Stimulated activated CD8-positive, alpha-beta memory T cell treated with anti-CD3 and anti-CD28 coated beads, Interleukin-15, amount 100 ng/mL, for 1 hour (primary cell): ENCODE measurements around the gene NFS1.
"Not testable (repeated sequence)": the region's sequence is repeated elsewhere in the genome, so short reads cannot be mapped to it uniquely, and the experiment has no call there.

Experiments
- DNase-seq: peaks from one replicate; pipeline ENCODE4 v3.0.0-alpha.2; 2020; ENCODE audit warnings: low read depth

NFS1 gene

DNA sequence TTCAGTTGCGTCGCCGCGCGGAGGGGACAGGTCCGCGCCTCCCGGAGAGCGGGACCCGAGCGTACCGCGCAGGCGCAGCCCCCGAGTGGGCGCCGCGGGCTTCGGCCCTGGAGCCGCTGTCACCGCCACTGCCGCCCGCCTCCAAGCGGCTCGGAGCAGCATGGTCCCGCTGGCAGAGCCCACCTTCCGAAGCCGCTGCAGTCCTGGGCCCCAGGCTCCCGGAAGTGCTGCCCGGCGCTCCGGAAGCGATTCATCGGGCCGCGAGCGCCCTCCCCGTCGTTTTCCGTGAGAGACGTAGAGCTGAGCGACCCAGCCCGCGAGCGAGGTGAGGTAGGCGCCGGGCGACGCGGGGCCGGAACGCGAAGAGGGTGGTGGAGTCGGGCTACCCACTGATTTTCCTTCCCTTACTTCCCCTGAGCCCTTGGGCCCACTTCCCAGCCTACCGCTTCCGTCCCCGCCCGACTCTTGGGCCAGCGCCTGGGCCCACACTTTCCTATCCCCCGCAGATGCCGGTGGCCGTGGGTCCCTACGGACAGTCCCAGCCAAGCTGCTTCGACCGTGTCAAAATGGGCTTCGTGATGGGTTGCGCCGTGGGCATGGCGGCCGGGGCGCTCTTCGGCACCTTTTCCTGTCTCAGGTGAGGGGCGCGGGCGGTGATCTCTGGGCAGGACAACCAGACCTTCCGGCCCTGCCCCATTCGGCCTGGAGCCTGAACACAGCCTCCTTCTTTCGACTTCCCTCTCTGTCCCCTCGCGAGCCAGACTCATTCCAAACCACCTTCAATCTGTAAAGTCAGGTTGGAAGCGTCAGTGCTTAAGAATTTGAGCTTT lies at the start of gene NFS1, which contains the start of gene ROMO1:
Gene NFS1, minus strand, starts transcription at position 226 of the 830 bp plus-strand sequence. Its CDS starts 64 bp downstream, at position 162.
Gene ROMO1, plus strand, starts transcription at position 279 of the 830 bp plus-strand sequence. Its CDS starts 228 bp downstream, at position 507.
- DNase-seq = peak; percentile 68

DNA sequence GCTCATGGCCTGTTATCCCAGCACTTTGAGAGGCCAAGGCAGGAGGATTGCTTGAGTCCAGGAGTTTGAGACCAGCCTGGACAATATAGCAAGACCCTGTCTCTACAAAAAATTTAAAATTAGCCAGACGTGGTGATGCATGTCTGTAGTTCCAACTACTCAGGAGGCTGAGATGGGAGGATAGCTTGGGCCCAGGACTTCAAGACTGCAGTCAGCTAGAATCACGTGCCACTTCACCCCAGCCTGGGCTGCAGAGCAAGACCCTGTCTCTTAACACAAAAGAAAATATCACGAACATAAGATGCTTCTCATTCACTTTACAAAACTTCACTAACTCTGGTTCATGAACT lies 45.3 kb upstream of the NFS1 start:
- DNase-seq = not testable (repeated sequence)

- DNase-seq = no peak
These were observed 44.7 kb upstream of the NFS1 start for GRCh38 chr20:35743693-35744491.

- no peak for DNase-seq
These were observed 43.8 kb upstream of the NFS1 start for GRCh38 chr20:35742741-35743523.

GRCh38 chr20:35741892-35742740 lies 43.0 kb upstream of the NFS1 start, which contains the start of gene RBM39:
Gene RBM39 (minus strand): TSS chr20:35742260. CDS start chr20:35740874, 1,386 bp downstream.
- DNase-seq = peak; percentile 98

DNA sequence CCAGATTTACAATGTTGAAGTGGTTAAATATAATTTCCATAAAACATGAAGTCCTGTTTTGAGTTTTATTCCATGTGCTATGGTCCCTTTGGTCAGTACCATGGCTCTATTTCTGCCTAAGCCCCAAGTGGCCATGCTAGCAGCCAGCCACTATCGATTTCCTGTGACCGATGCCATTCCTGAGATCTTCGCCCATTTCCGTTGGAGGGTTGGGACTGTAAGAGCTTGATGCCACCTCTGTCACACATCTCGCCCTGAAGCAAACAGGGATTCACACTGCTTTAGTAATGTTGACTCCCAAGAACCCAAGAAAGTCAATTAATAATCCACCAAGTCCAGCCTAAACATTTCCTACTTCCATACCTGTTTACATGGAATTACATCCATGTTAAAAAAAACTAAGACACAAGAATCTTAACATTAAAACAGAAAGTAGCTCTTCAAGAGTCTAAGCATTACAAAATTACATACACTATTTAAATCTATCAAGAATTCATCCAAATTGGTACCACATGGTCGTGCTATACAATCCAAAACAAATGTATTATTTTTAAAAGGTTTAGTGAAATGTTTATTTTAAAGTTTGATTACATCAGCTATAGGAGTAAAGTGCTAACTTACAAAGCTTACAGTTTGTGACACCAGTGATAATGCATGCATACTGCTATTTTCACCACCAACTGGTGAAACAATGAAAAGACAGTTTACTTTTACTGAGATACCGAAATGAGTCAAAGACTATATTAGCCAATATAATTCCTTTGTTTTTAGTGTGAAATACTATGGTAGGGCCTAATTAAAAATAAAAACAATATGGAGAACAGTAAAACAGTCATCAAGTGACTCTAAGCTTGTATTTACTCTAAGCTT lies 40.4 kb upstream of the NFS1 start:
- DNase-seq = no peak

- no peak for DNase-seq
These were observed 39.4 kb upstream of the NFS1 start for GRCh38 chr20:35738410-35739179.

DNA sequence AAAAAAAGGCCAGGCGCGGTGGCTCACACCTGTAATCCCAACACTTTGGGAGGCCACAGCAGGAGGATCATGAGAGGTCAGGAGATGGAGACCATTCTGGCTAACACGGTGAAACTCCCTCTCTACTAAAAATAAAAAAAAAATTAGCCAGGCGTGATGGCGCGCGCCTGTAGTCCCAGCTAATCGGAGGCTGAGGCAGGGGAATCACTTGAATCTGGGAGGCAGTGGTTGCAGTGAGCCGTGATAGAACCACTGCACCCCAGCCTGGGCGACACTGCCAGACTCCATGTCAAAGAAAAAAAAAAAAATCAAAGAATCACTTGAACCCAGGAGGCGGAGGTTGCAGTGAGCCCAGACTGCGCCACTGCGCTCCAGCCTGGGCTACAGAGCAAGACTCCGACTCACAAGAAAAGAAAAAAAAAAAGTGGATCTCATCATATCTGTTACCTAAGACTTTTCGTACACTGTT lies 38.7 kb upstream of the NFS1 start:
- DNase-seq = no peak

DNA sequence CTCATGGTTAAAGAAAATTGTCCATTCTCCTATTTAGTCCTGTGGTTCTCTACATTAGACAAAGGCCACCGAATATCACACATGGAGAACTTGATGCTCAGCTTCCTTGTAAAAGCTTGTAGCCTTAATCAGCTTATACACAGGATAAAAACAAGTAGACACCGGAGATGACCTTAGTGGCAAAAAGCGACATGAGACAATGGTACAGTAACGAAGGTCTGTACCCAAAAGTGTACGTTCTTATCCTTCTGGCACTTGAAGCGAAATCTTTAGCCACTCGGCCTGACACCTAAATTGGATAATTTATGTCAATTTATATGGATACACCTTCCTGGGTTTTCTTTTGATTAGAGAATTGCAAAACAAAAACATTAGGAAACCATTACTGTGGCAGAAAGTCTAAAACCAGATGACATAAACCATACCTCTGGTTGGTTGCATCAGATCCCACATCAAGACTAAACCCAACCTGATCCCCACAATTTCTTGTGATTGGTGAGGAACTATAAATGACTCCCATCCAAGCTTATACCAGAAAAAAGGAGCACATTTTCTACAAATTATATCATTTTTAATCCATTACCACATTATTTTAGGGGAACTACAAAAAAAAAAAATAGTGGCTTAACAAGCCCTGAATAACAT lies 36.8 kb upstream of the NFS1 start:
- no peak for DNase-seq

GRCh38 chr20:35734777-35735649 lies 35.9 kb upstream of the NFS1 start:
- no peak for DNase-seq

- DNase-seq = no peak
These were observed 35.2 kb upstream of the NFS1 start for GRCh38 chr20:35734374-35734773.

DNA sequence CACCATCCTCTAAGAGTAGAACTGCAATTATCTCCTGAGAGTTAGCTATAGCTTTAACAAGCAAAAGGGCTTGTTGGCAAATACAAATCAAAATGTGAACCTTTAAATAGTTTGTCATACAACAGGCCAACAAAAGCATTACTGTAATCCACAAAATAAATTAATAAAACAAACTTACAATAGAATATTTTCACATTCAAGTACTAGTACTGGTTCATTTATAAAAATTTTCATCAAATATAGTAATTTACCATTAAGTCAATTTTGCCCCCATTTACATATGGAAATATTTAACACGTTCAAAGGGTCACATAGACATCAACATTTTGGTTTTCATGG lies 33.5 kb upstream of the NFS1 start:
- no peak for DNase-seq

DNA sequence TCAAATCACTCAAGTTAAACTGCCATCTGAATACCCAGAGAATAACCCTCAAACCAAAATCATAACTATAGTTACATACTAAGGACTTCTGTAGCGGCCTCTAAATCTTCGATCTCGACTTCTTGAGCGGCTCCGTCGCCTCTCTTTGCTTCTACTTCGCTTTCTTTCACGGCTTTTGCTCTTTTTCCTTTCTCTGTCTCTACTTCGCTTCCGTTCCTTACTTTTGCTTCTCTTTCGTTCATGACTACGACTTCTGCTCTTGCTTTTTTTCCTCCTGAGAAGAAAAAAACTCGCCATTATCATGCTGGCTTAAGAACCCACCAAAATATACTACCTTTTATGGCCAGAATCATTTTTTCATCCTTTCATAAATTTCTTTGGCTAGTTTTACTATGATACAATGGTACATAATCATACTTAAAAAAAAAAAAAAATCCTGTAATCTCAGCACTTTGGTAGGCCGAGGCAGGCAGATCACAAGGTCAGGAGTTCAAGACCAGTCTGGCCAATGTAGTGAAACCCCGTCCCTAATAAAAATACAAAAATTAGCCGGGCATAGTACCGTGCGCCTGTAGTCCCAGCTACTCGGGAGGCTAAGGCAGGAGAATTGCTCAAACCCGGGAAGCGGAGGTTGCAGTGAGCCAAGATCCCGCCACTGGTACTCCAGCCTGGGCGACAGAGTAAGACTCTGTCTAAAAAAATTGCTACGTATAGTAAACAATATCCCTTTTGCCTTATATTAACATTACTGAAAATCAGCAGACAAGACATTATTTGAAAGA lies 32.9 kb upstream of the NFS1 start:
- no peak for DNase-seq

GRCh38 chr20:35731469-35731788 lies 32.3 kb upstream of the NFS1 start:
- DNase-seq = no peak

- no peak for DNase-seq
These were observed 31.7 kb upstream of the NFS1 start for GRCh38 chr20:35730583-35731468.
